Hypothalamus (tissue), 51 donors: Measurements from ENCODE around the gene EIF5.
A peak's percentile ranks its signal among the peaks of the same experiment; 100 is the strongest.

Experiments
- DNase-seq, 51 donors: peaks; one replicate each; lab custom pipeline; 2025; lab: John Stamatoyannopoulos, UW

EIF5 gene

GRCh38 chr14:103390605-103391004 is 56.6 kb downstream of the EIF5 start:
- DNase-seq, result no peak

DNA sequence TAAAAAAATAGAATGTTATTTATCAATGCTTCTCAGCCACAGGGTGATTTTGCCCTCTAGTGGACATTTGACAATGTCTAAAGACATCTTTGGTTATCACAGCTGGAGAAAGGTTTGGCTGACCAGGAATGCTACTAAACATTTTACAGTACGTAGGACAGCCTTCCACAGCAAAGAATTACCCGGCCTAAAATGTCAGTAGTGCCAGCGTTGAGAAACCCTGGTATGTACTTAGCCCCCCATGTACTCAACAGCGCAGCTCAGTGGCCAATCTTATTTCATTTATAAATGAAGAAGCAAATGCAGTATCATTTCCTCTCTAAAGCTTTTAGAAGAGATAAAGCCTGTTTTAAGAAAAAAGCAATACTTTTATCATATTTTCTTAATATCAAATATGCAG is 57.0 kb downstream of the EIF5 start:
- no peak for DNase-seq

GRCh38 chr14:103392106-103392505 is 58.1 kb downstream of the EIF5 start:
- no peak for DNase-seq

- no peak for DNase-seq
Measured at GRCh38 chr14:103392572-103392971, 58.5 kb downstream of the EIF5 start.

- no peak for DNase-seq
Measured at GRCh38 chr14:103393070-103393469, 59.0 kb downstream of the EIF5 start.

- DNase-seq, result peak in 2 of 51 donors; percentile 11 to 27
Measured at GRCh38 chr14:103393676-103394626, 59.9 kb downstream of the EIF5 start.
